Heart right ventricle (tissue), 16 donors: ENCODE data around the gene MCTP1. TPM values are rescaled to one million over a fixed set of nuclear protein-coding genes. Genes with fewer than 3 reads are reported as not detected.

Experiments used
- ATAC-seq, 8 donors: fragments of 200-7000 bp; cut with Tn5 transposase; one replicate each; pipeline ENCODE4 v1.9.1; 2020; ENCODE audit warnings: mild to moderate bottlenecking in 8 of 8, moderate library complexity in 8 of 8, moderate number of reproducible peaks in 1 of 8
- DNase-seq, 2 donors: peaks; one replicate each; pipeline ENCODE4 v3.0.0-alpha.2; 2020
- H3K27ac ChIP-seq, 10 donors: fragments of 200-600 bp; sonication (generic) in 2 of 10; one replicate each; pipeline versions ENCODE4 v1.5.0 to v1.8.0; 2020 to 2022; ENCODE audit warnings: mild to moderate bottlenecking in 3 of 10
- H3K27me3 ChIP-seq, 7 donors: fragments of 200-600 bp; one replicate each; pipeline ENCODE4 v1.8.0; 2021 to 2022; ENCODE audit warnings: mild to moderate bottlenecking in 2 of 7
- H3K36me3 ChIP-seq, 9 donors: fragments of 200-600 bp; sonication (generic) in 1 of 9; one replicate each; pipeline versions ENCODE4 v1.5.0 to v1.8.0; 2020 to 2022; ENCODE audit warnings: mild to moderate bottlenecking in 2 of 9
- H3K4me1 ChIP-seq, 9 donors: fragments of 200-600 bp; sonication (generic) in 1 of 9; one replicate each; pipeline versions ENCODE4 v1.5.0 to v1.8.0; 2020 to 2022; ENCODE audit warnings: mild to moderate bottlenecking in 4 of 9
- H3K4me3 ChIP-seq, 10 donors: fragments of 200-600 bp; sonication (generic) in 2 of 10; one replicate each; pipeline versions ENCODE4 v1.5.0 to v1.8.0; 2020 to 2022; ENCODE audit warnings: mild to moderate bottlenecking in 7 of 10, moderate library complexity in 2 of 10
- H3K9me3 ChIP-seq, 11 donors: fragments of 200-600 bp in 10 of 11; sonication (generic) in 2 of 11; one replicate each; pipeline versions ENCODE4 v1.5.0 to v1.8.0; 2013 to 2022; ENCODE audit warnings: mild to moderate bottlenecking in 2 of 11, control low read depth in 1 of 11, moderate library complexity in 1 of 11
- WGBS, 2 donors: extraction: QIAGEN DNeasy Blood & Tissue Kit; methylation state at CpG; one replicate each; pipeline ENCODE4 v1.1.7; 2013; ENCODE audit warnings: inconsistent platforms in 1 of 2; 5-methylcytosine and 5-hydroxymethylcytosine counted together
- intact Hi-C, 10 donors: fragments of 100-400 bp; cut with DNase I; formaldehyde crosslinking; loops; one replicate each; pipeline versions ENCODE4 v1.11.1 to v1.14.2; 2022
- polyA plus RNA-seq, 2 donors: library from polyadenylated mRNA; stranded (reverse); fragments of 200-250 nt; gene quantifications; one replicate each; pipeline ENCODE4 v1.2.3, GENCODE V29; 2013
- total RNA-seq, 10 donors: library from RNA; stranded (reverse); fragmentation: NEBNext Ultra II Directional in 3 of 10; extraction: Animal tissue kit (Norgen Biotek cat#: 25700) in 3 of 10; gene quantifications; one replicate each; pipeline versions ENCODE4 v1.2.1 to v1.2.4, GENCODE V29; 2021 to 2023
- TF ChIP-seq, protein P1 (sequence below), 9 donors: fragments of 200-600 bp; sonication (generic) in 2 of 9; IDR thresholded peaks; one replicate each; pipeline versions ENCODE4 v1.5.0 to v1.8.0; 2021 to 2022; ENCODE audit warnings: antibody characterized with exemption in 9 of 9, mild to moderate bottlenecking in 5 of 9, moderate library complexity in 1 of 9
- donor health status: Arrhythmogenic right ventricular cardiomyopathy.
- donor health status: ischemic (EF 13 %, LVEDD 7.1; RV severe dilation, severe dysfunction).
- donor health status: healthy with polysubstance abuse.
- donor health status: DM: no; HTN: yes; CAD: no.
- donor health status: DM: no; HTN: no; CAD: no.
- donor health status: ischemic (EF 25% LVEDD 6.9; RV normal size, moderate dysfunction).
- donor health status: ischemic (EF 25% LVEDD 5.7; RV mildly dilated, moderate dysfunction).
- donor health status: healthy.
- donor health status: DM: yes; HTN: yes; CAD: no.
- donor health status: Ischemic cardiomyopathy.
- donor health status: ischemic (EF 35%, LVEDD 5.7; RV mildly dilated, moderate dysfunction).
- donor health status: nonischemic (EF 11% LVEDD 7.7; RV severe dilation, severe dysfunction).
- donor health status: DM: yes; HTN: yes; CAD: no.
- donor health status: PGD.
- donor health status: ischemic (EF 29% LVEDD 5.4; RV normal size, mild dysfunction).
- donor health status: nonischemic (EF 23%, LVEDD 6.1; RV moderate dilation, normal function).

MCTP1 gene
- total and polyA plus RNA-seq, 12 donors: 1.3 to 19.7 (median 5.3) TPM

DNA sequence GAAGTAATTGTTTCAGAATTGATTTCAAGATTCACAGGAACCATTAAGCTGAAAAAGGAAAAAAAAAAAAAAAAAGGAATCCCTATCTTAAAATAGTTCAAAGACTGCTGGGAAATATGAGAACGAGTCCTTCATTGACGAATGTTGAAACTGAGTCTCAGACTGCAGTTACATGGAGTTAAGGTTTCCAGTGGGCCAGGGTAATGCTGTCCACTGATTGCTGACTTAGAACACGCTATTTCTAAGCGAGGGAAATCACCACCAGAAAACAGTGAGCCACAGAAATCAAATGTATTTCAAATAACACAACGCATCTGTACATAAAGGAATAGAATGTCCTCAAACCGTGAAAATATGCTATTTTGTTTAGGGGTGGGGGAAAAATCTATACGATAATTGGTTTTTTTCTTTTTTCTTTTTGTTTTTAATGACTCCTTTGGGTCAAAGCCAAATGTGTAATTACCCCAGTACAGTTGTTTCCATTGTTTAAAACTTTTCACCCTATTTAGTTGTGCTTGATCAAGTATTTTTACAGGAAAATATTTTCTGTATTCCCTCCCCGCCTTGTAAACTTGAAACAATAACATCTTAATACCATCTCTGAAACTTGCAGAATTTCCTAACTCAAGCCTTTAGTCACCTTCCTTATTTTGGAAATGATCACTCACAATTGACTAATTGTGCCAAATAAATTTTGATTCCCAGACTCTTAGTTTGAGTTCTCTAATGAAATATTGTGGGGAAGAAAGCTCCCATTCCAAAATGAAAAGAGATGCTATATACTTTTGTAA, 208.3 kb downstream of the MCTP1 start:
- TF ChIP-seq, protein P1, sequence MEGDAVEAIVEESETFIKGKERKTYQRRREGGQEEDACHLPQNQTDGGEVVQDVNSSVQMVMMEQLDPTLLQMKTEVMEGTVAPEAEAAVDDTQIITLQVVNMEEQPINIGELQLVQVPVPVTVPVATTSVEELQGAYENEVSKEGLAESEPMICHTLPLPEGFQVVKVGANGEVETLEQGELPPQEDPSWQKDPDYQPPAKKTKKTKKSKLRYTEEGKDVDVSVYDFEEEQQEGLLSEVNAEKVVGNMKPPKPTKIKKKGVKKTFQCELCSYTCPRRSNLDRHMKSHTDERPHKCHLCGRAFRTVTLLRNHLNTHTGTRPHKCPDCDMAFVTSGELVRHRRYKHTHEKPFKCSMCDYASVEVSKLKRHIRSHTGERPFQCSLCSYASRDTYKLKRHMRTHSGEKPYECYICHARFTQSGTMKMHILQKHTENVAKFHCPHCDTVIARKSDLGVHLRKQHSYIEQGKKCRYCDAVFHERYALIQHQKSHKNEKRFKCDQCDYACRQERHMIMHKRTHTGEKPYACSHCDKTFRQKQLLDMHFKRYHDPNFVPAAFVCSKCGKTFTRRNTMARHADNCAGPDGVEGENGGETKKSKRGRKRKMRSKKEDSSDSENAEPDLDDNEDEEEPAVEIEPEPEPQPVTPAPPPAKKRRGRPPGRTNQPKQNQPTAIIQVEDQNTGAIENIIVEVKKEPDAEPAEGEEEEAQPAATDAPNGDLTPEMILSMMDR (IDR thresholded peaks at IDR 0.05): no peak
- no peaks in the 10 kb centered on the region for H3K9me3 ChIP-seq
- ATAC-seq (peak in 5 of 8 donors; percentile 52 to 63 (median 57)), DNase-seq (no peak)
- WGBS, 2 donors: 56 to 67% methylated on average over 8 of the region's 8 CpGs
- H3K27me3 ChIP-seq: no peaks in the 10 kb centered on the region
- H3K4me3 ChIP-seq: peak overlapping the region in 1 of 10 donors; percentile 18
- intact Hi-C loops: loop anchor here in 2 of 10 donors (5.0 kb wide), 2 partner anchors 56 to 66 kb away; no protein-coding TSS in a partner anchor
- H3K4me1 ChIP-seq: peaks cover 0 to 45% (median 0%) of the 10 kb centered on the region in 9 donors
- no peaks in the 10 kb centered on the region for H3K36me3 ChIP-seq
- H3K27ac ChIP-seq: peak overlapping the region in 7 of 10 donors; percentile 17 to 66 (median 55)

DNA sequence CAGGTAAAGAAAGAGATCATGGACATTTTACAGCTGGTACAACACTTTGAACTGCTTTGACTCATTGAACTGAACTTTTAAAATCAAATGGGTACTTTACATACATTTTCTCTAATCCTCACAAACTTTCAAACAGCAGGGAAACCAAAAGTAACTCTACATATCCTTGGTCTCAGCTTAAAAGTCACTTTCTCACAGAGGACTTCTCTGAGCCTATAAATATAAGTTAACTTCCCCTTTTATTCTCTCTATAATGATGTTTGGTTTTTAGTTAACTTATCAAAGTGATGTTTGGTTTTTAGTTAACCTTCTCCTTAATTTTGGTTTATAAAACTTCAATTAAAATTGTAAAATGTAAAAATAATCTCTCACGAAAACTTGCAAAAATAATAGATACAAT, 209.8 kb downstream of the MCTP1 start:
- H3K36me3 ChIP-seq: no peaks in the 10 kb centered on the region
- H3K4me3 ChIP-seq: no peak overlapping the region
- ATAC-seq: no peak
- no peak for DNase-seq
- no peaks in the 10 kb centered on the region for H3K9me3 ChIP-seq
- intact Hi-C loops: loop anchor here in 2 of 10 donors (5.0 kb wide), 2 partner anchors 57 to 67 kb away; no protein-coding TSS in a partner anchor
- TF ChIP-seq, protein P1 (IDR thresholded peaks at IDR 0.05): no peak
- no peaks in the 10 kb centered on the region for H3K27me3 ChIP-seq
- WGBS, 2 donors: 88 to 95% methylated on average over 1 of the region's 1 CpG
- H3K27ac ChIP-seq: no peak overlapping the region
- H3K4me1 ChIP-seq: peaks cover 0 to 58% (median 4%) of the 10 kb centered on the region in 9 donors

DNA sequence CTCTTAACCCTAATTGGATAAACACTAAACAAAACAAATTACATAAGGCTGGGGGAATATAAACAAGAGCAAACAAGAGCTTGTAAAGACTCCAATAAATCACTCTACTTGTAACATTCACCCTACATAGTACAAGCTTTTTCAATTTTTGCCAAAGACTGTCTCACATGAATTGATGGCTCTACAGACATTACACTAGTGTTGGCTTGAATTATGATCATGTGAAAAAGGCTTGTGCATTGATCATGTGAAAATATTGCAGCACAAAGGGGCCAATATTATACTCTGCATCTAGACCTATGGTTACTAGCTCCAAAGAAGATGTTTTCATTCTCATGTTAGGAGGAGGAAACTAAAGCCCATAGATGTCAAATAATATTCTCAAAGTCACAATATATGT, 212.6 kb downstream of the MCTP1 start:
- H3K36me3 ChIP-seq: no peaks in the 10 kb centered on the region
- no peaks in the 10 kb centered on the region for H3K27me3 ChIP-seq
- no peak overlapping the region for H3K4me3 ChIP-seq
- intact Hi-C loops: no loop called here
- no peaks in the 10 kb centered on the region for H3K9me3 ChIP-seq
- peaks cover 0 to 65% (median 16%) of the 10 kb centered on the region in 9 donors for H3K4me1 ChIP-seq
- ATAC-seq (no peak), DNase-seq (no peak)
- TF ChIP-seq, protein P1 (IDR thresholded peaks at IDR 0.05): no peak
- H3K27ac ChIP-seq: no peak overlapping the region

DNA sequence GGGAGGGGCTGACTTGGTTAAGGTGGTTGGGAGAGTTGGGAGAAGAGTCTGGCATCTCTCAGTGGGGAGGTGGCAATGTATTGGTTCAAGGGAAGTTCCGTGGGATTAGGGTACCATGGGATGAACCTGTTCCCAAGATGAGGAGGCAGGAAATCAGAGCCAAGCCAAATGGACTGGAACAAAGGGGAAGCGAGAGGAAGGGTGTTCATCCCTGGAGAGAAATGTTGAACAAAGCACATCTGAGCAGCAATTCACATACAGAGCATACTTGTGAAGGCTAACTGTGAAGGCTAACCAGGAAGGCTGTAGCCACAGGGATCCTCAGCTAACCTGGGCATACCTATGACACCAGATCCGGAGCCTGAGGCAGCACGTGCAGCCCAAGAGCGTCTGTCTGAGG, 214.0 kb downstream of the MCTP1 start:
- DNase-seq: no peak
- Histone ChIP-seq H3K27me3 (no peaks in the 10 kb centered on the region), H3K36me3 (no peaks in the 10 kb centered on the region), H3K4me1 (peaks cover 0 to 55% (median 16%) of the 10 kb centered on the region in 9 donors), H3K9me3 (no peaks in the 10 kb centered on the region), H3K4me3 (no peak overlapping the region), H3K27ac (peak overlapping the region in 3 of 10 donors; percentile 64 to 74 (median 68))
- intact Hi-C loops: no loop called here
- ATAC-seq: peak in 4 of 8 donors; percentile 19 to 41 (median 27)
- 76 to 82% methylated on average over 5 of the region's 5 CpGs for WGBS, 2 donors
- TF ChIP-seq, protein P1 (IDR thresholded peaks at IDR 0.05): no peak
